Endothelial cell (in vitro differentiated cells): Measurements from ENCODE around the gene ELAVL1. TPM values are rescaled to one million over a fixed set of nuclear protein-coding genes. Genes with fewer than 3 reads are reported as not detected.
A peak's percentile ranks its signal among the peaks of the same experiment; 100 is the strongest.
"Not testable (repeated sequence)": the region's sequence is repeated elsewhere in the genome, so short reads cannot be mapped to it uniquely, and the experiment has no call there.

ENCODE experiments used
- DNase-seq: peaks from one replicate; pipeline ENCODE4 v3.0.0; 2021; ENCODE audit warnings: low spot score
- H3K27ac Mint-ChIP-seq: one replicate; pipeline ENCODE4 v1.8.0; 2021; ENCODE audit warnings: mixed read lengths, inconsistent platforms; ENCODE audit not compliant: unreplicated experiment
- H3K27me3 Mint-ChIP-seq: one replicate; pipeline ENCODE4 v1.8.0; 2021; ENCODE audit warnings: mild to moderate bottlenecking, moderate library complexity, mixed read lengths, inconsistent platforms; ENCODE audit not compliant: unreplicated experiment
- H3K36me3 Mint-ChIP-seq: one replicate; pipeline ENCODE4 v1.8.0; 2021; ENCODE audit warnings: mild to moderate bottlenecking, low read depth, mixed read lengths, inconsistent platforms; ENCODE audit not compliant: unreplicated experiment
- H3K4me1 Mint-ChIP-seq: one replicate; pipeline ENCODE4 v1.8.0; 2021; ENCODE audit warnings: mild to moderate bottlenecking, mixed read lengths, inconsistent platforms; ENCODE audit not compliant: unreplicated experiment
- H3K4me3 Mint-ChIP-seq: one replicate; pipeline ENCODE4 v1.8.0; 2021; ENCODE audit warnings: mild to moderate bottlenecking, mixed read lengths, inconsistent platforms; ENCODE audit not compliant: unreplicated experiment
- H3K9me3 Mint-ChIP-seq: one replicate; pipeline ENCODE4 v1.8.0; 2021; ENCODE audit warnings: mixed read lengths, inconsistent platforms; ENCODE audit not compliant: unreplicated experiment
- CTCF ChIP-seq: fragments of 200-600 bp; sonication (generic); IDR thresholded peaks from one replicate; pipeline ENCODE4 v1.5.0; 2021; ENCODE audit warnings: antibody characterized with exemption; ENCODE audit not compliant: unreplicated experiment
- total RNA-seq: library from RNA; stranded (reverse); fragmentation: NEBNext Ultra II Directional; extraction: Animal tissue kit (Norgen Biotek cat#: 25700); gene quantifications from one replicate; pipeline ENCODE4 v1.2.1, GENCODE V29; 2021; ENCODE audit not compliant: unreplicated experiment

ELAVL1 gene
- total RNA-seq, 1 donor from 2014 or later: 135 TPM

- peak overlapping the region; percentile 88 for H3K4me3 Mint-ChIP-seq
- H3K27ac Mint-ChIP-seq: peak overlapping the region; percentile 64
- H3K27me3 Mint-ChIP-seq: peaks cover 15% of the 10 kb centered on the region
- no peak for TF ChIP-seq CTCF
- peak; percentile 99 for DNase-seq
- H3K9me3 Mint-ChIP-seq: no peaks in the 10 kb centered on the region
- peaks cover 8% of the 10 kb centered on the region for H3K36me3 Mint-ChIP-seq
- peaks cover 8% of the 10 kb centered on the region for H3K4me1 Mint-ChIP-seq
Observed at GRCh38 chr19:7920519-7921301, 84.7 kb downstream of the ELAVL1 start.

- Mint-ChIP-seq H3K27me3 (peaks cover 24% of the 10 kb centered on the region), H3K4me1 (peaks cover 12% of the 10 kb centered on the region), H3K27ac (peak within 1 kb of the TSS; percentile 64), H3K9me3 (no peaks in the 10 kb centered on the region), H3K4me3 (peak within 1 kb of the TSS; percentile 88), H3K36me3 (peaks cover 8% of the 10 kb centered on the region)
- DNase-seq: peak; percentile 97
- TF ChIP-seq CTCF: no peak
Observed at GRCh38 chr19:7919610-7920518, 85.6 kb downstream of the ELAVL1 start, which contains the start of gene SNAPC2. Gene SNAPC2, plus strand, starts transcription at chr19:7920338. Its CDS starts 29 bp downstream, at chr19:7920367.

GRCh38 chr19:7918615-7919421, 86.6 kb downstream of the ELAVL1 start:
- H3K27ac Mint-ChIP-seq: no peak overlapping the region
- no peaks in the 10 kb centered on the region for H3K9me3 Mint-ChIP-seq
- no peak for DNase-seq
- H3K4me3 Mint-ChIP-seq: no peak overlapping the region
- peaks cover 12% of the 10 kb centered on the region for H3K4me1 Mint-ChIP-seq
- peaks cover 29% of the 10 kb centered on the region for H3K27me3 Mint-ChIP-seq
- TF ChIP-seq CTCF: no peak
- peaks cover 8% of the 10 kb centered on the region for H3K36me3 Mint-ChIP-seq

- not testable (repeated sequence) for H3K9me3 Mint-ChIP-seq, H3K4me3 Mint-ChIP-seq, H3K36me3 Mint-ChIP-seq, H3K27ac Mint-ChIP-seq, DNase-seq
- H3K4me1 Mint-ChIP-seq: peaks cover 12% of the 10 kb centered on the region
- H3K27me3 Mint-ChIP-seq: peaks cover 26% of the 10 kb centered on the region
Observed at GRCh38 chr19:7918062-7918614, 87.3 kb downstream of the ELAVL1 start.
